Loucy (cell line): ENCODE data around the gene KIRREL3.

ENCODE experiments used
- CTCF ChIP-seq: fragments of 200-600 bp; sonication (generic); conservative IDR thresholded peaks from 2 replicates; pipeline ENCODE4 v1.5.1; 2014; ENCODE audit warnings: mild to moderate bottlenecking, antibody characterized with exemption, low read length
- EZH2phosphoT487 ChIP-seq: fragments of 200-600 bp; IDR thresholded peaks from 2 replicates; pipeline ENCODE4 v1.6.1; 2018; ENCODE audit warnings: antibody characterized with exemption, mild to moderate bottlenecking, moderate library complexity, borderline replicate concordance

DNA sequence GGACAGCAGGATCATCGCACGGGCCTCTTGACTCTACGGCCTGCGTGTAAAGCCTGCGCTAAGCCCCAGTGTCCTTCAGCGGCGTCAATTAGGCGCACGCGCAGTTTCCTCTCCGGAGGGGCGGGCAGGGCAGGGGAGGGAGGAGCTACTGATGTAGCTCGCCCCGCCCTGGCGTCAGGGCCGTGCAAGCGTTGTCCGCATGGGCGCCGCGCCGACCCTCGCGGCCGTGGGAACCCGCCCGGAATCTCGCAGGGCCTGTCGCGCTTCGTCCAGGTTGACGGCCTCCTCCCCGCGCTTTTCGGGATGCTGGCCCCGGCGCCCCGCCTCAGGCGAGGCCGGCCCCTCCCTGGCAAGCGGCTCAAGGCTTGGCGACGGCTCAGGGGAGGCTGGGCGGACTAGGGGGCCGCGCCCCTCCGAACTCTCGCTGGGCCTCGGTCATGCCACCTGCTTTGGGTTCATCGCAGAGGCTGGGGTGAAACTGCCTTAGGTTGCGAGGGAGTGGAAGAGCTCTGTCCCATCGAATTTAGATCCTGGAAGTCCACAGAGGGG lies 584.0 kb downstream of the KIRREL3 start:
- TF ChIP-seq CTCF, result no peak
- no peak for TF ChIP-seq EZH2phosphoT487
